ENCODE data around the gene RNF150.

Gene RNF150

DNA sequence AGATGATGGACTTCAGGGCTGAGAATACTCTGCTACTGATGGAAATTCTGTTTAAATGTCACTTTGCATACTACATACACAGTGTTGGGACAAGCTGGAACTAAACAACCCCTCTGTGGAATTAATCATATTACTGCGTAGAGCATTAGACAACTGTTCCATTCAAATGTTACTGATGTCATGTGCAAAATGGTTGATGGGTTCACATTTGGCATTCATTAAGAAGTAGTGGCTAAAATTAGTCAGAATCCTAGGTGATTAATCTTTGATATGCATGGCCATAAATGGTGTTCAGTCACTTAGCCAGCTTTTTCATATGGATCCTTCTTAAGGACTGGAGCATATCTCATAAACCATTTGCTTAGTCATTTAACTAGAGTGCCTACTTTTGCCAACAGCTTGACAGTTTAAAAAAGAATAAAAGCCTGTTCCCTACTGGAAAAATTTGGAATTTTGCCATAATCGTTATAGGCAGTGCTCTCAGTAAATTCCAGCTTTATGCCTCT, 105.2 kb downstream of the RNF150 start:
- no peak overlapping the region for H3K27ac ChIP-seq
- no peak overlapping the region for H3K4me3 ChIP-seq
- TF ChIP-seq, protein P1, sequence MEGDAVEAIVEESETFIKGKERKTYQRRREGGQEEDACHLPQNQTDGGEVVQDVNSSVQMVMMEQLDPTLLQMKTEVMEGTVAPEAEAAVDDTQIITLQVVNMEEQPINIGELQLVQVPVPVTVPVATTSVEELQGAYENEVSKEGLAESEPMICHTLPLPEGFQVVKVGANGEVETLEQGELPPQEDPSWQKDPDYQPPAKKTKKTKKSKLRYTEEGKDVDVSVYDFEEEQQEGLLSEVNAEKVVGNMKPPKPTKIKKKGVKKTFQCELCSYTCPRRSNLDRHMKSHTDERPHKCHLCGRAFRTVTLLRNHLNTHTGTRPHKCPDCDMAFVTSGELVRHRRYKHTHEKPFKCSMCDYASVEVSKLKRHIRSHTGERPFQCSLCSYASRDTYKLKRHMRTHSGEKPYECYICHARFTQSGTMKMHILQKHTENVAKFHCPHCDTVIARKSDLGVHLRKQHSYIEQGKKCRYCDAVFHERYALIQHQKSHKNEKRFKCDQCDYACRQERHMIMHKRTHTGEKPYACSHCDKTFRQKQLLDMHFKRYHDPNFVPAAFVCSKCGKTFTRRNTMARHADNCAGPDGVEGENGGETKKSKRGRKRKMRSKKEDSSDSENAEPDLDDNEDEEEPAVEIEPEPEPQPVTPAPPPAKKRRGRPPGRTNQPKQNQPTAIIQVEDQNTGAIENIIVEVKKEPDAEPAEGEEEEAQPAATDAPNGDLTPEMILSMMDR (IDR thresholded peaks at IDR 0.05): no peak
- DNase-seq (ENCODE audit: low spot score): no peak

DNA sequence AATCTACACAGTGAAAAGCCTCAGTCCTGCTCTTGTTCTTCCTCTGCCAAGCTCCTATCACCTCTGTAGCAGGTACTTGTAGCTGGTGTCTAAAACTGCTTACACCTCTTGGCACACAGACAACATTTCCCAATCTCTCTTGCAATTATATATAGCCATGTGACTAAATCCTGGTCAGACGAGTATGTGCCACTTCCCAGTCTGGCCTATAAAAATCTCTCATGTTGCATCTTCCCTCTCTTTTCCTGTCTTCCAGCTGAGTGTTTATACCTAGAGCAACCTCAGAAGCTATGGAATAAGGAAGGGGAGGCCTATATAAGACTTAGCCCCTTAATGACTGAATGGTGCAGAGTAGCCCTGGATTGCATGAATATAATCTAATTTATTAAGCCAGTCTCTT, 105.8 kb downstream of the RNF150 start:
- no peak for DNase-seq (ENCODE audit: low spot score)
- Histone ChIP-seq H3K27ac (no peak overlapping the region), H3K4me3 (no peak overlapping the region)

DNA sequence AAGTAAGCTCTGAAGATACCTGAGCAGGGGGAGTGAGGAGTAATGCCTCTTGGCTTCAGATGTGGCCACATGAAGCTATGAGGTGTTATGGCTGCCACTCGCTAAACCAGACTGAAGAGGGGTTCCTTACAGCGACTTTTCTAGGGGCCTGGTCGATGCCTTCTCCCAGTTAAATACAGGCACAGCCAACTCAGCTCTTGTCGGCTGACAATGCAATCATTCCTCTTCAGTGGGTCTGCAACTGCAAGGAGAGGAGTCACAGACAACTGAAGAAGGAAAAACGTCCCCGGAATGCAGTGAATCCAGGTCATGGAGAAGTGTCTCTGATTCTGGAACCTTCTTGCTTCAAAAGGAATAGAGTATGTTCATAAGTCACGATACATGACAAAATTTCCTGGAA, 106.4 kb downstream of the RNF150 start:
- no peak overlapping the region for H3K27ac ChIP-seq
- no peak for DNase-seq (ENCODE audit: low spot score)
- TF ChIP-seq, protein P1 (IDR thresholded peaks at IDR 0.05): no peak
- H3K4me3 ChIP-seq: no peak overlapping the region

More for the DNA sequence above, 105.8 kb downstream of the RNF150 start:
- TF ChIP-seq, protein P1 (IDR thresholded peaks at IDR 0.05): no peak

DNA sequence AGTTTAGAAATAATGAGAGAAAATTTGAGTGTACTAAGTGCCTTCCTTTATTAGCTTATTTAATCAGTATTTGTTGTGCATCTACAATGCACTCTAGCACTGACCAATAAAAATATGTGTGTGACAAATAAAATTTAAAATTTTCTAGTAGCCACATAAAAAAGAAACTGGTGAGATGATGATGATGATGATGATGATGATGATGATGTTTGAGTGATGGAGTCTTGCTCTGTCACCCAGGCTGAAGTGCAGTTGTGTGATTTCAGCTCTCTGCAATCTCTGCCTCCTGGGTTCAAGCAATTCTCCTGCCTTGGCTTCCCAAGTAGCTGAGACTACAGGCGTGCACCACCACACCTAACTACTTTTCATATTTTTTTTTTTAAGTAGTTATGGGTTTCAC, 110.2 kb downstream of the RNF150 start:
- DNase-seq (ENCODE audit: low spot score): no peak
- Histone ChIP-seq H3K4me3 (no peak overlapping the region), H3K27ac (no peak overlapping the region)
- TF ChIP-seq, protein P1 (IDR thresholded peaks at IDR 0.05): no peak

DNA sequence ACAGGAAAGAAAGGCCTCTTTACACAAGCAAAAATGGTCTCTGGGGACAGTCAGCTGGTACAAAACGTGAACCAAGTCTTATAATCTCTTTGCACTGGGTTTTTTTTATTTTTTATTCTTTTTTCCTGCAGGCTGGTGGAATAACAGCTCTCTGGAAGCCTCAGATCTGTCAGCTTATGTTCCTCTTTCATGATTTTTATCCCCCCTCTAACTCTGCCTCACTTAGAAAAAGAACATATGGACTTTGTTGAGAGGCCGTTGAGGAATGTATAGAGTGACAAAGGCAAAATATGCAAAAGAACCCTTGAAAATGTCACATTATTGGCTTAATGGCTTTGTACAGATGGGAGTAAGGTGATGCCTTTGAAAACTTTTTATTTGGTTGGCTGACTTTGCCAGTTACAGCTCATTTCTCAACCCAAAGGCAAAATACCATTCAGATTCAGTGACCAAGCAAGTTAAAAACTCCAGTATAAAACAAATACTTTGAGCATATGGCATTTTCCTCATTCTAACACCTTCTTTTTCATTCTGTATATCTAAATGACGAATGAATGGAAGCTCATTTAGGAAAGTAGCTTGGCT, 111.1 kb downstream of the RNF150 start:
- no peak for DNase-seq (ENCODE audit: low spot score)
- TF ChIP-seq, protein P1 (IDR thresholded peaks at IDR 0.05): no peak
- no peak overlapping the region for H3K4me3 ChIP-seq
- peak overlapping the region in 1 of 2 donors; percentile 55 for H3K27ac ChIP-seq

DNA sequence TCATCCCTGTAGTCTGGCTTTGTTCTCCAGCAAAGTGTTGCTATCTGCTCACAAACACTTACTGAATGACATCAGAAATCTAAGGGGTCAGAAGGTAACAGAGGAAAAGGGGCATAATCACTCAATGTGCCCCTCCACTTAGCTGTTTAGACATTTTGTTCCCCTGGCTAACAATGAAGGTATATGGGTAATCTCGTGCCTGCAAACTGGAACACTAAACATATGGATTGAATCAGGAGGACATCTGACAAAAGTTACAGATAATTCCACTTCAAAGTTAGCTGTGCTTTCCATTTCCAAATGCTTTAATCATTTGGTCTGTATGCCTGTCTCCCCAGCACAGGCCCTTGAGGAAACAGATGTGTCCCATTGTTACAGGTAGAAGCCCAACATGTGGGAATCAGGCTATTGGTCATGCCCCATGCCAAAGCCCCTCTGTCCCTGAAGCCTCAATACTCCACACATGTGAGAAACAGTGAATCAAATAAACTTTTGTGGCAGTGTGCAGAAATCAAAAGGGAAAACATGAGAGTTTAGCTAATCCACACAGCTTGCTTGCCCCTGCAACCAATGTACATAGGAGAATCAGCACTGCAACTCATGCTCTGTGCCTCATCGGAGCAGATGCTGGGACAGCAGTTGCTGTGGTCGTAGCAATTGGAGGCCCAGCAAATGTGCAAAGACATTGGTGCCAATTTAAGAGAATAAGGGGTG, 111.7 kb downstream of the RNF150 start:
- Histone ChIP-seq H3K4me3 (no peak overlapping the region), H3K27ac (peak overlapping the region; percentile 19 to 55)
- TF ChIP-seq, protein P1 (IDR thresholded peaks at IDR 0.05): no peak
- DNase-seq (ENCODE audit: low spot score): no peak

DNA sequence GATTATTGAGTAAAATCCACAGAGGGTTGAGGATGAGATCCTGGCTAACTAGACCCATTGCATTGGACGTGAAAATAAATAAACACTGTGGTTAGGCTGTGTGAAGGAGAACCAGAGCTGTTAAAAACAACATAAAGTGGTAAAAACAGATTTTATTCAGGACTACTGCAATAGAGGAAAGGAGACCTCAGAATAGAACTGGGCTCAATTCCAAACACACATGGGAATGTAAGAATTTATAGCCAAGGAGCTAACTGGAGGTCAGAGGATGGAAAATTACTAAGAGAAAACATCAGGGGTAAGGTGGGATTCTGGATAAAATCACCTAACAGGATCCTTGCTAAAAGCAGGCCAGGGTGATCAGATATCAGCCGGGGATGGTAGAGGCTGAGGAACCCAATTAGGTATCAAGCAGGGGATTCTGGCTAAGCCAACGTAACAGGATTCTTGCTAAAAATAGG, 112.4 kb downstream of the RNF150 start:
- Histone ChIP-seq H3K4me3 (no peak overlapping the region), H3K27ac (peak overlapping the region; percentile 19 to 51)
- TF ChIP-seq, protein P1 (IDR thresholded peaks at IDR 0.05): no peak
- DNase-seq (ENCODE audit: low spot score): no peak

Measured in coronary artery (tissue), 2 donors.